HG03460 (cell line): ENCODE data around the gene CATSPER1.
"Not testable (repeated sequence)": the region's sequence is repeated elsewhere in the genome, so short reads cannot be mapped to it uniquely, and the experiment has no call there.

Source experiments
- ATAC-seq: cut with Tn5 transposase; IDR thresholded peaks from one replicate; pipeline ENCODE4 v1.9.1; 2021; ENCODE audit not compliant: unreplicated experiment

CATSPER1 gene

GRCh38 chr11:66020618-66021357 lies 5.5 kb downstream of the CATSPER1 start:
- ATAC-seq: no peak

GRCh38 chr11:66020212-66020611 lies 6.1 kb downstream of the CATSPER1 start:
- no peak for ATAC-seq

- ATAC-seq: no peak
Measured at GRCh38 chr11:66017321-66017720, 9.0 kb downstream of the CATSPER1 start.

- no peak for ATAC-seq
Measured at GRCh38 chr11:66016793-66017177, 9.5 kb downstream of the CATSPER1 start.

GRCh38 chr11:66015936-66016792 lies 10.1 kb downstream of the CATSPER1 start:
- ATAC-seq: no peak

GRCh38 chr11:66015454-66015881 lies 10.8 kb downstream of the CATSPER1 start:
- no peak for ATAC-seq

- ATAC-seq: no peak
Measured at GRCh38 chr11:66014804-66015453, 11.3 kb downstream of the CATSPER1 start.

- no peak for ATAC-seq
Measured at GRCh38 chr11:66013762-66014100, 12.5 kb downstream of the CATSPER1 start.

- no peak for ATAC-seq
Measured at GRCh38 chr11:66012946-66013761, 13.1 kb downstream of the CATSPER1 start.

- ATAC-seq: no peak
Measured at GRCh38 chr11:66012371-66012945, 13.8 kb downstream of the CATSPER1 start.

GRCh38 chr11:66011785-66012303 lies 14.4 kb downstream of the CATSPER1 start, which contains the start of gene CST6:
Gene CST6, plus strand, starts transcription at chr11:66012008. Its CDS starts 37 bp downstream, at chr11:66012045.
- ATAC-seq: no peak

GRCh38 chr11:66011239-66011784 lies 15.0 kb downstream of the CATSPER1 start:
- no peak for ATAC-seq

- not testable (repeated sequence) for ATAC-seq
Measured at GRCh38 chr11:66010036-66010435, 16.2 kb downstream of the CATSPER1 start.

GRCh38 chr11:66008468-66009101 lies 17.7 kb downstream of the CATSPER1 start:
- ATAC-seq: no peak

GRCh38 chr11:66008095-66008467 lies 18.2 kb downstream of the CATSPER1 start:
- no peak for ATAC-seq

GRCh38 chr11:66007201-66007634 lies 19.1 kb downstream of the CATSPER1 start:
- no peak for ATAC-seq

GRCh38 chr11:66006891-66007176 lies 19.4 kb downstream of the CATSPER1 start:
- no peak for ATAC-seq

GRCh38 chr11:66006134-66006890 lies 20.0 kb downstream of the CATSPER1 start:
- no peak for ATAC-seq

- ATAC-seq: no peak
Measured at GRCh38 chr11:66004186-66004585, 22.1 kb downstream of the CATSPER1 start.
